ENCODE data around the gene LRRC8B. TPM values are rescaled to one million over a fixed set of nuclear protein-coding genes. Genes with fewer than 3 reads are reported as not detected.

The LRRC8B gene
- total RNA-seq, 1 donor from 2014 or later, result 2.3 TPM

- Mint-ChIP-seq H3K36me3 (ENCODE audit: unreplicated experiment) (no peaks in the 10 kb centered on the region), H3K27me3 (ENCODE audit: unreplicated experiment) (no peaks in the 10 kb centered on the region), H3K4me1 (ENCODE audit: unreplicated experiment) (peaks cover 3% of the 10 kb centered on the region), H3K9me3 (ENCODE audit: unreplicated experiment) (no peaks in the 10 kb centered on the region), H3K27ac (ENCODE audit: unreplicated experiment) (no peak overlapping the region), H3K4me3 (ENCODE audit: unreplicated experiment) (no peak overlapping the region)
- no peak for TF ChIP-seq CTCF (IDR thresholded peaks at IDR 0.05)
- DNase-seq (ENCODE audit: extremely low spot score, unreplicated experiment), result no peak
These were observed 5.9 kb downstream of the LRRC8B start for GRCh38 chr1:89530444-89531089.

- Mint-ChIP-seq H3K27ac (ENCODE audit: unreplicated experiment) (no peak overlapping the region), H3K4me3 (ENCODE audit: unreplicated experiment) (no peak overlapping the region), H3K36me3 (ENCODE audit: unreplicated experiment) (no peaks in the 10 kb centered on the region), H3K9me3 (ENCODE audit: unreplicated experiment) (no peaks in the 10 kb centered on the region), H3K4me1 (ENCODE audit: unreplicated experiment) (no peaks in the 10 kb centered on the region), H3K27me3 (ENCODE audit: unreplicated experiment) (no peaks in the 10 kb centered on the region)
- no peak for TF ChIP-seq CTCF (IDR thresholded peaks at IDR 0.05)
- no peak for DNase-seq (ENCODE audit: extremely low spot score, unreplicated experiment)
These were observed 7.0 kb downstream of the LRRC8B start for GRCh38 chr1:89531480-89532139.

- no peak overlapping the region for H3K4me3 Mint-ChIP-seq (ENCODE audit: unreplicated experiment)
- H3K9me3 Mint-ChIP-seq (ENCODE audit: unreplicated experiment), result no peaks in the 10 kb centered on the region
- TF ChIP-seq CTCF (IDR thresholded peaks at IDR 0.05), result no peak
- H3K27ac Mint-ChIP-seq (ENCODE audit: unreplicated experiment), result no peak overlapping the region
- no peaks in the 10 kb centered on the region for H3K36me3 Mint-ChIP-seq (ENCODE audit: unreplicated experiment)
- H3K27me3 Mint-ChIP-seq (ENCODE audit: unreplicated experiment), result no peaks in the 10 kb centered on the region
- DNase-seq (ENCODE audit: extremely low spot score, unreplicated experiment), result no peak
- no peaks in the 10 kb centered on the region for H3K4me1 Mint-ChIP-seq (ENCODE audit: unreplicated experiment)
These were observed 7.6 kb downstream of the LRRC8B start for GRCh38 chr1:89532228-89532627.

GRCh38 chr1:89532866-89533265 lies 8.2 kb downstream of the LRRC8B start:
- Mint-ChIP-seq H3K27me3 (ENCODE audit: unreplicated experiment) (no peaks in the 10 kb centered on the region), H3K36me3 (ENCODE audit: unreplicated experiment) (no peaks in the 10 kb centered on the region), H3K27ac (ENCODE audit: unreplicated experiment) (no peak overlapping the region), H3K9me3 (ENCODE audit: unreplicated experiment) (no peaks in the 10 kb centered on the region), H3K4me1 (ENCODE audit: unreplicated experiment) (no peaks in the 10 kb centered on the region), H3K4me3 (ENCODE audit: unreplicated experiment) (no peak overlapping the region)
- DNase-seq (ENCODE audit: extremely low spot score, unreplicated experiment), result no peak
- no peak for TF ChIP-seq CTCF (IDR thresholded peaks at IDR 0.05)

GRCh38 chr1:89535537-89535936 lies 10.9 kb downstream of the LRRC8B start:
- Mint-ChIP-seq H3K9me3 (ENCODE audit: unreplicated experiment) (no peaks in the 10 kb centered on the region), H3K27me3 (ENCODE audit: unreplicated experiment) (no peaks in the 10 kb centered on the region), H3K4me3 (ENCODE audit: unreplicated experiment) (no peak overlapping the region), H3K27ac (ENCODE audit: unreplicated experiment) (no peak overlapping the region), H3K36me3 (ENCODE audit: unreplicated experiment) (no peaks in the 10 kb centered on the region), H3K4me1 (ENCODE audit: unreplicated experiment) (no peaks in the 10 kb centered on the region)
- TF ChIP-seq CTCF (IDR thresholded peaks at IDR 0.05), result no peak
- no peak for DNase-seq (ENCODE audit: extremely low spot score, unreplicated experiment)
